HTERT RPE-1 (cell line): ENCODE results near the gene GNG7.
"Not testable (repeated sequence)": the region's sequence is repeated elsewhere in the genome, so short reads cannot be mapped to it uniquely, and the experiment has no call there.

Experiments
- in situ Hi-C: fragments of 300-500 bp; cut with MboI; formaldehyde crosslinking; loops from 4 replicates; pipeline ENCODE4 v1.14.3; 2020; ENCODE audit warnings: low sequenced_read_pairs

Gene GNG7

GRCh38 chr19:2646866-2647535 lies 55.5 kb downstream of the GNG7 start:
- in situ Hi-C loops: no loop called here

DNA sequence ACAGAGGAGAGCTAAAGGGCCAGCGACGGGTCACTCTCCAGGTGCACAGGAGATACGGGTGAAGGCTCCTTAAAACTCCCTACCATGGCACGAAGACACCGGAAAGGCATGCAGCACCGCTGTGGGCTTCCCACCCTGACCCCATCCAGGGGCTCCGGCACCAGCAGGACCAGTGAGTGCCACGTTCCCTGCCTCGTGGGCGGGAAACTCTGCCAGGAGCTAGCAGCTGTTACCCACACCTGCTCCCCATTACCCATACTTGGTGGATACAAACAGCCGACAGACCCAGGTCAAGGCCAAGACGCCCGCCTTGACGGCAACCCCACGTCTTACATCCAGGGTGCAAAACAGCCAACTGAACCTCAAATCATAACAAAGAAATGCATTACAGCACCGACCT lies 56.7 kb downstream of the GNG7 start:
- in situ Hi-C loops: no loop called here

DNA sequence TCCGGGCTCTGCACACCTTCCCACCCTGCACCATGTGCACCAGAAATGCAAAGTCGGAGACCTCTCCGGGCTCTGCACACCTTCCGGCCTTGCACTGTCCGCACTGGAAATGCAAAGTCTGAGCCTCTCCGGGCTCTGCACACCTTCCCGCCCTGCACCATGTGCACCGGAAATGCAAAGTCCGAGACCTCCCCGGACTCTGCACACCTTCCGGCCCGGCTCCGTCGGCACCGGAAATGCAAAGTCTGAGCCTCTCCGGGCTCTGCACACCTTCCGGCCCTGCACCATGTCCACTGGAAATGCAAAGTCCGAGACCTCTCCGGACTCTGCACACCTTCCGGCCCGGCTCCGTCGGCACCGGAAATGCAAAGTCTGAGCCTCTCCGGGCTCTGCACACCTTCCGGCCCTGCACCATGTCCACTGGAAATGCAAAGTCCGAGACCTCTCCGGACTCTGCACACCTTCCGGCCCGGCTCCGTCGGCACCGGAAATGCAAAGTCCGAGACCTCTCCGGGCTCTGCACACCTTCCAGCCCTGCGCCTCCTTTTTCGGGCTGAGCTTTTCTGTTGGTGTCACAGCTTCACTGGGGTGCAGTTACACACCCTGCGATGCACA lies 59.3 kb downstream of the GNG7 start:
- in situ Hi-C loops: not testable (repeated sequence)

- in situ Hi-C loops: no loop called here
These were observed 61.2 kb downstream of the GNG7 start for GRCh38 chr19:2641332-2641698.

DNA sequence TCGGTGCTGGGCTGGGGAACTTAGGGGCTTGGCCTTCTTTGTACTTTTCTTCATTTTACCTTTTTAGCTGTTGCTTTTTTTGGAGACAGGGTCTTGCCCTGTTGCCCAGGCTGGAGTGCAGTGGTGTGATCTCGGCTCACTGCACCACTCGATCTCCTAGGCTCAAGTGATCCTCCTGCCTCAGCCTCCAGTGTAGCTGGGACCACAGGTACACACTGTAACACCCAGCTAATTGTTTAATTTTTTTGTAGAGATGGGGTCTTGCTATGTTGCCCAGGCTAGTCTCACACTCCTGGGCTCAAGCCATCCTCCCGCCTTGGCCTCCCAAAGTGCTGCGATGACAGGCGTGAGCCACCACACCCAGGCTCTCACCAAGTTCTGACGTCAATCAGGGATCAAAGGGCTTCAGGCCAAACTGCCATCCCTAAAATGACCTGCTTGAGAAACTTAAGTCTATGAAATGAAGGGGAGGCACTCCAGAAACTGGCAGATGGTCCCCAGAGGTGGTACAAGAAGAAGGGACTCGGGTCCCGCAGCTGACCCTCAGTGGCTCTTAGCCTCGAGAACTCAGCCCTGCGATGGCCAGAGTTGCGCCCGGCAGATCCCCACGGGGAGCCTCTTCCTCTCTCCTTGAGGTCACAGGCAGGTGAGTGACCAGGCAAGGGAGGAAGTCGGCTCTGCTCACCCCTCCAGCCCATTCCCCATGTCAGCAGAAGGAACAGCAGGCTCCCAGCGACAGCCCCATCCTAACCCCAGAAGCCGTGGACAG lies 61.7 kb downstream of the GNG7 start:
- in situ Hi-C loops: no loop called here

DNA sequence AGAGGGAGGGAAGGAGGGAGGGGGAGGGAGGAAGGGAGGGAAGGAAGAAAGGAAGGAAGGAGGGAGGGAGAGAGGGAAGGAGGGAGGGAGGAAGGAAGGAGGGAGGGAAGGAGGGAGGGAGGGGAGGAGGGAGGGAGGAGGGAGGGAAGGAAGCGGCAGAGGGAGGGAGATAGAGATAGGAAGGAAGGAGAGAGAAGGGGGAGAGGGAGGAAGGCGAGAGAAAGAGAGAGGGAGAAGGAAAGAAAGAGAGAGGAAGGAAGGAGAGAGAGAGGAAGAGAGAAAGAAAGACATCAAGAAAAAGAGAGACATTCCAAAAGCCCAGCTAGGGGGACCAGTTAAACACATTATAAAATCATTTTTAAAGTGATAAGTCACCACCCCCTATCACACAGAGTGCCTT lies 62.5 kb downstream of the GNG7 start:
- in situ Hi-C loops: no loop called here

GRCh38 chr19:2638417-2638940 lies 64.0 kb downstream of the GNG7 start:
- in situ Hi-C loops: no loop called here

GRCh38 chr19:2636897-2637683 lies 65.4 kb downstream of the GNG7 start:
- in situ Hi-C loops: no loop called here

GRCh38 chr19:2636141-2636896 lies 66.2 kb downstream of the GNG7 start:
- in situ Hi-C loops: no loop called here

DNA sequence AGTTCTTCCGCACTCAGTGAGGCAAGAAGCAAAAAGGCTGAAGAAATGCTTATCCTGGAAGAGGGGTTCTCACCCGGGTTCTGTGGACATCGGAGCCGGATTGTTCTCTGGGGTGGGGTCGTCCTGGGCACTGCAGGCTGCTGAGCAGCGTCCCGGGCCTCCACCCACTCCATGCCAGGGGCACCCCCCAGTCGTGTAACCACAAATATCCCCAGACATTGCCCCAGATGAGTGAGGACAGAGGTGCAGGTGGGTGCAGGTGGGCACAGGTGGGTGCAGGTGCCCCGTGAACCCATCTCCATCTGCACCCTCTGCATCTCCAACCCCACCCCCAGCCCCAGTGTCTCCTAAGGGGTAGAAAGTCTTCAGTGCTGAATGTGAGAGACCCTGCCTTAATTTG lies 67.5 kb downstream of the GNG7 start:
- in situ Hi-C loops: no loop called here

DNA sequence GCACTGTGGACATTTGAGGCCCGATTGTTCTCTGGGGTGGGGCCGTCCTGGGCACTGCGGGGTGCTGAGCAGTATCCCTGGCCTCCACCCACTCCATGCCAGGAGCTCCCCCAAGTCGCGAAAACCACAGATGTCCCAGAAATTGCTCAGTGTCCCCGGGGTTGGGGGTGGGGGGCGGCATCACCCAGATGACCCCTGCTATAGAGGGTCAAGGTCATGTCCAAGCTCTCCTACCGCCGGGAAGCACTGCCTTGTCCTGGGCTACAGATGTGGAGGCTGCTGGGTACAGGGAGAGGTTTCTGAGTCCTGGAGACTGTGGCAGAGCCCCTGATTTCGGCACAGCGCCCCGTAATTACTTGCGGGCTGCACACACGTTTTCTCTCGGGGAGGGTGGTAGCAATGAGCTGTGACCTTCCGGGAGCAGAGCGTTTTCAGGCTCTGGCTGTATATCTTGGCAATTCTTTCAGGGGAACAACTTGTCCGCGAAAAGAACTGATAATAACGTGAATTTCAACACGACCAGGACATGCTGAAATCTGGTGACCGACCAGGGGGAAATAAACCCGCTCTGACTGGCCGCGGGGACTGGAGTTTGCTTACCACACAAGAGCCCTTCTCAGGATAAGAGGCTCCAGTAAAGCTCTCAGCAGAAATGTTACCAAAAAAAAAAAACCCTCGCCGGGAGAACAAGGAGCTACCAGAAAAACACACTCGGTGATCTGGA lies 68.1 kb downstream of the GNG7 start:
- in situ Hi-C loops: no loop called here

GRCh38 chr19:2633693-2634075 lies 68.8 kb downstream of the GNG7 start:
- in situ Hi-C loops: no loop called here

DNA sequence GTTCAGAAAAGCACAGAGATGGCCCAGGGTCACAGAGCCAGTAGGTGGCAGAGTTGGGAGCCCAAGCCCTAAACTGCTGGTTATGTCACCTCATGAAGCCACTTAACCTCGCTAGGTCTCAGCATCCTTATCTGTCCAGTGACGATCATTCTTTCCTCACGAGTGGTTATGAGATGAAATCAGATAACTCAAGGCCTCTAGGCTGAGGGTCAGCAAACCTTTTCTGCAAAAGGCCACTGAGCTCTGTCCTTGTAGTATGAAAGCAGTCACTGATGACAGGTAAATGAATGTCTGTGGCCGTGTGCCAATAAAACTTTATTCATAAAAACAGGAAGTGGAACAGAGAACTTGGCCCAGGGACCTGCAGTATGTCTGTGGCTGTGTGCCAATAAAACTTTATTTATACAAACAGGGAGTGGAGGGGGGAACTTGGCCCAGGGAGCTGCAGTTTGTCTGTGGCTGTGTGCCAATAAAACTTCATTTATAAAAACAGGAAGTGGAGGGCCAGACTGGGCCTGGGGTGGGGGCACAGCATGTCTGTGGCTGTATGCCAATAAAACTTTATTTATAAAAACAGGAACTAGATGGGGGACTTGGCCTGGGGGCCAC lies 71.2 kb downstream of the GNG7 start:
- in situ Hi-C loops: no loop called here

DNA sequence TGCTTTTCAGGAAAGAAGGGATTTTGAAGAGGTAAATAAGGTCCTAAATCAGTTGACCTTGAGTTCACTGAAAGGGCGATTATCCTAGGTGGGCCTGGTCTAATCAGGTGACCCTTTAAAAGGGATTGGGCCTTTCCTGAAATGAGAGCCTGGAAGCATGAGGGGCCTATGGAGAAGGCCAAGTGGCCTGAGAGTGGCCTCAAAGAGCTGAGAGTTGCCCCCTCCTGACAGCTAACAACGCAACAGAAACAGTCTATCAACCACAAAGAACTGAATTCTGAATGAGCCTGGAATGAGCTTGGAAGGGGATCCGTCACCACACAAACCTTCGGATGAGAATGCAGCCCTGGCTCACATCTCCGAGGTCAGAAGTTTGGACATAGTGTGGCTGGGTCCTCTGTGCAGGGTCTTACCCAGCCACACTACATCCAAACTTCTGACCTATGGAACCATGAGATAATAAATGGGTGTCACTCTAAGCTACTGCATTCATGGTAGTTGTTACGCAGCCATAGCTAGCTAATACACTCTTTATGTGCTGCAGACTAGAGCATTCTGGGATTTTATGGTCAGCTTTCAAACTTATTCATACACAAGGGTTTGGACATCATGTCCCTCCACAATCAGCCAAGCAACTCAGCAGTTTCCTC lies 72.0 kb downstream of the GNG7 start:
- in situ Hi-C loops: no loop called here

DNA sequence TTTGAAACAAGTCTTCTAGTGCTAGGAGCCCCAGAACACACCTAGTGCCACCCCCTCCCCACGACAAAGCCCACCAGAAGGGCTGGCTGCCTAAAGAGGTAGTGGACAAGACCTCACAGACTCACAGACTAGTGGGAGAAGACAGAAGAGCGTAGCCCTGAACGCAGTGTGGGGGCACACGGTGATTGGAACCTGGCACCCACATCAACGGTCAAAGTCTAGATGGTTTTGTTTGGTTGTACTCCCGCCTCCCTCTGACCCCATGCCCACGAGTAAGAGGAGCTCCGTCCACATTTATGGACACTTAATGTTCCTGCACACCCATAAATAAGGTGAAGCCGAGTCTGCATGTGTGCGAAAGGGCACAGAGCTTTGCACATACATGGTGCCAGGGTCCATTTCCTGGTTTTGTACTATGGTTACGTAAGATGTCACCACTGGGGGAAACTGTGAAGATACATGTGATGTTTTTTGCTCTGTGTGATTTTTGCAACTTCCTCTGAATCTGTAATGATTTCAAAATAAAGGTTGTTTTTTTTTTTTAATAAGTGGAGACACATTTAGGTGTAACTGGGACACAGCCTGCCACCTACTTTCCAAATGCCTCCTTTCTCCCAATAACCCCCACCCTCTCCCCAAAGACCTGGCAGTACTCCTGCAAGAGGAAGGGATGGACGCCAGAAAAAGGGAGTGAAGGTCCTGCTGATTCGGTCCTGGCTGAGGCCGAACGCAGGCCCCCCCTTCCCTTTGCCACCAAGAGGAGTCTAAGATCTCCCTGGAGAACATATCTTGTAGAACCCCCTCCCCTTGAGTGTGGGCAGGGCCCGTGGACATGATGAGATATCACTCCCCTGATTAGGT lies 72.8 kb downstream of the GNG7 start:
- in situ Hi-C loops: no loop called here

DNA sequence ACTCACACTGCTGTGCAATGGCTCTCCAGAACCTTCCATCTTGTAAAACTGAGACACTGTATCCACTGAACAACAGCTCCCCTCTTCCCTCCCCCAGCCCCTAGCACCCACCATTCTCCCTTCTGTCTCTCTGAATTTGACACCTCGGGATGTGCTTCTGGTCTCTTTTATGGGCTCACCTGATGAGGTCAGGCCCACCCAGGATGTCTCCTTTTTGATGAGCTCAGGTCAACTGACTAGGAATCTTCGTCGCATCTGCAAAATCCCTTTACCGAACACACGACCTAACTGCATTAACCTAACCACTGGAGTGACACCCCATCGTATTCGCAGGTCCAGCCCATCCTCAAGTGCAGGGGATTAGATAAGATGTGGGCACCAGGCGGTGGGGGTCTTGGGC lies 73.9 kb downstream of the GNG7 start:
- in situ Hi-C loops: no loop called here

DNA sequence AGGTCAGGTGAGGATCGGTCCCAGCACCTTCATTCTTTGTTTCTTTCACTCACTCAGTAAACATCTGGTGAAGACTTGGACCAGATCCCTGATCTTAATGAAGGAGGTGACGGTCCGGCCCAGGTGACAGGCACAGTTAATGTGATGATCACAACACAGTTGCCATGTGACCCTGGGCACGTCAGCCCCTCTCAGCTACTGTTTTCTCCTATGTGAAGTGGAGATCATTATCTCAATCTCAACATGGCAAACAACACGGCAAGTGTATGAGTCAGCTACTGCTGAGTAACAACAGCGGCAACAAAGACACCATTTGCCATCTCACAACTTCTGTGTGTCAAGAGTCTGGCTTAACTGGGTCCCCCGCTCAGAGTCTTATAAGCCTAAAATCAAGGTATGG lies 74.6 kb downstream of the GNG7 start:
- in situ Hi-C loops: no loop called here

GRCh38 chr19:2627319-2627829 lies 75.1 kb downstream of the GNG7 start:
- in situ Hi-C loops: no loop called here
